DMS153 treated with DMSO at 0.1 percent for 48 hours (cell line): Measurements from ENCODE around the gene MCF2L.

Source experiments
- DNase-seq: peaks from one replicate; lab custom pipeline; 2025; ENCODE audit not compliant: unreplicated experiment; lab: John Stamatoyannopoulos, UW

The MCF2L gene

DNA sequence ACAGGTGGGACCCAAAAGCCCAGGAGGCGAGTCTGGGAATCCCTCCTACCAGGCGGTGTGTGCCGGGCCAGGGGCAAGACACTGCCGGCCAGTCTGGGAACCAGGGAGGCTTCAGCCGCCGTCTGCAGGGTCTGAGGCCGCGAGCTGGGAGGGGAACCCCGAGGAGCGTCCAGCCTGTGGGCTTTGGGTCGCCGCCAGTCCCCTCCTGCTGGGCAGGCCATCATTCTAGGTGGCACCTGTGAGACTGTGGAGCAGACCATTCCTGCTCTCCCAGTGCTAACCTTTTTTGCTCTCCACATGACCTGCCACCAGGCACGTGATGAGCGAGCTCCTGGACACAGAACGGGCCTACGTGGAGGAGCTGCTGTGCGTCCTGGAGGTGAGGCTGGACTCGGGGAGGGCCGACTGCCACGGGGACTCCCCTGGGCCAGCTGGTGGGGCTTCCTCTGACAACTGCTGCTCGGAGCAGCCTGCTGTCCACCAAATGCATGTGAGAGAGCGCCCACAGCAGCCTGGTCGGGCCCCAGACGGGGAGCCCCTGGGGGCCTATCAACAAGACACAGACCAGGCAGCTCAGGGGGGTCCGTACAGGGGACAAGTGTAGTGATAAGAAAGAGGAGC is 112.0 kb downstream of the MCF2L start:
- no peak for DNase-seq

DNA sequence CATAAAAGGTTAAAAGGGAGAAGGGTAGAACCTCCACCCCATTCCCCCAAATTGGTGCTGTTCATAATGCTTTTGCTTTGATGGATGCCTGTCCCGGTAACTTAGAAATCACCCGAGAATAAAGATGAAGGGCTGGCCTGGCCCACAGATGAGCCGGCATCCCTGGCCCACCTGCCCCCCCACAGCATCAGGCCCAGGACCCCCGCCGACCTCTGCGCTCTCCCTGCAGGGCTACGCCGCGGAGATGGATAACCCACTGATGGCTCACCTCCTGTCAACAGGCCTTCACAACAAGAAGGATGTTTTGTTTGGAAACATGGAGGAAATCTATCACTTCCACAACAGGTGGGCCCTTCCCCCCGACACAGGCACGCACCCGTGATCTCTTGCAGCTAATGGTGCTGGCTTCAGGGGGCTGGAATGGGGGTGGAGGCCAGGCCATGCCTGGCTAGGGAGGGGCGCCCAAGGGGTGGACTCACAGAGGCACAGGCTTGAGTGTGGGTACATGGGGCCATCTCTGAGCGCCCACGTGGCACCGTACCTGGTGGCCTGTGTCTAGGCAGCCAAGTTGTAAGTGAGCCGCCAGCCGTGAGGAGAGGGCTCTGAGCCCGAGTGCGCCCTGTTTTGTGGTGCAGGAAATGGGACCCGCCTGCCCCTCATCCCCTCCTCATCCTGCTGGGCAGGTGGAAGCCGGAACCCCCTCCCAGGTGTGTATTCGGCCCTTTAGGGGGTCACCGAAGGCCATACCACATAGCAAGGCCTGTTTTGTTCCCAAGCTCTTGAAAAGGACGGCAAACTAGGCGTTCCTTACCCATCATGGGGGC is 113.4 kb downstream of the MCF2L start:
- no peak for DNase-seq

DNA sequence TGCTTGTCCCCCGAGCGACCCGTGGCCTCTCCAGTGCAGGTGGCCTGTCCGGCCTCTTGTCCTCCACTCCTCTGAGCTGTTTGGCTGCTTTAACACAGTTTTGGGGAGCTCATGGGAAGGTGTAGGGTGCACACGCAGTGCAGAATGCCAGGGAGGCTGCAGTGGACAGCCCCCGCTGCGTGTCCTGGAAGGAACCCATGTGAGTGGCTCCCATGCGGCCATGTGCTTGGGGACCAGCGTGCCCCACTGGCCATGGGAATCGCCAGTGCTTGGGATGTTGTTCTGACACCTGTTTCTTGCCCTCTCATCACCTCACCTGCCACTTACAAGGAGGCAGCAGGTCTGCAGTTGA is 114.0 kb downstream of the MCF2L start:
- DNase-seq = no peak

DNA sequence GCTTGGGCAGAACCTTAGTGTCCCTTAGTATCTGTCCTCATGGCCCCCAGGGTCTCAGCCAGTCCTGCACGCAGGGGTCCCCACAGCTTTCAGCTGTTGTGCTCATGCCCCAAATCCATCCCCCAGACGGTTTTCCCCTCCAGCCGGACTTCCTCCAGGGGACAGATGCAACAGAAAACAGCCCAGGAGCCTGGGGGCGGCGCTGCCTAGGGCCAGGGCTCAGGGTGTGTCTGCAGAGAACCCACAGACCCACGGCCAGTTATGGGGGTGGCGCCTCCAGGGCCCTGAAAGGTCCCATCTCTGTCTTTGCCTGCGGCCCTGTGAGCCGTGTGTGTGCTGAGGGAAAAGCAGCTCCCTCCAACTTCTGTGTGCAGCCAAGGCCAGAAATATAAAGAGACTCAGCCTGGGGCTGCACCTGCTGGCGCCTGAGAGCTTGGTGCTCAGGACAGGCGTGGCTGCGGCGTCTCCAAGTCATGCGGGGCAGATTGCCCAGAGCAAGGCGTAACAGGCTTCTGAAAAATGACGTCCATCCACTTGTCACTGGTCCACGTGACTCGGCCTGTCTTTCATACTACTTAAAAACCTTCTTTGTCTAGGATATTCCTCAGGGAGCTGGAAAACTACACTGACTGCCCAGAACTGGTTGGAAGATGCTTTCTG is 114.5 kb downstream of the MCF2L start:
- DNase-seq = no peak

DNA sequence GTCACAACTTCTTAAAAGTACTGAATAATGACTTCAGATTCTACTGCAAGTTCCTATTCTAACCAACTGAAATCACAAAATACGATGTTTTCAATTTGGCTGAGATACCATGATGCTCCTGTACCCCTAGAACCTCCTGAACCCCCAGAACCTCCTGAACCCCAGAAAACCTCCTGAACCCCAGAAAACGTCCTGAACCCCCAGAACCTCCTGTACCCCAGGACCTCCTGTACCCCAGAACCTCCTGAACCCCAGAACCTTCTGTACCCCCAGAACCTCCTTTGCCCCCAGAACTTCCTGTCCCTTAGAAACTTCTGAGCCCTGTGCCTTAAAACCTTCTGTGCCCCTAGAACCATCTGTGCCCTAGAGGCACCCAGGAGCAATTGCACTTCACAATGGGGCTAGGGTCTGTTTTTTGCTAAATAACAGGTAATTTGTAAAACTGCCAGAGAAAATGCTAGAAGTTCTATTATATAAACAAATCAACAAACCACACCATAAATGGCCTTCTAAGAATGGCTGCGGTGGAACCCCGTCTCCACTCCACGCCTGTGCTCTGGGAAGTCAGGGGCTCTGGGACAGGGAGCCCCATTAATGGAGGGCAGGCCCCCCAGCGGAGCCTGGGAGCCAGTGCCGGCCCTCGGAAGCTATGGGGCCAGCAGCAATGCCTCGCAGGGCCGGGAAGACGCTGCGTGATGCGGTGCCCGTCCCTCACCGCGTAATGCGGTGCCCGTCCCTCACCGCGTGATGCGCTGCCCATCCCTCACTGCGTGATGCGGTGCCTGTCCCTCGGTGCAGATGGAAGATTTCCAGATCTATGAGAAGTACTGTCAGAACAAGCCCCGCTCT is 115.3 kb downstream of the MCF2L start:
- DNase-seq = no peak

DNA sequence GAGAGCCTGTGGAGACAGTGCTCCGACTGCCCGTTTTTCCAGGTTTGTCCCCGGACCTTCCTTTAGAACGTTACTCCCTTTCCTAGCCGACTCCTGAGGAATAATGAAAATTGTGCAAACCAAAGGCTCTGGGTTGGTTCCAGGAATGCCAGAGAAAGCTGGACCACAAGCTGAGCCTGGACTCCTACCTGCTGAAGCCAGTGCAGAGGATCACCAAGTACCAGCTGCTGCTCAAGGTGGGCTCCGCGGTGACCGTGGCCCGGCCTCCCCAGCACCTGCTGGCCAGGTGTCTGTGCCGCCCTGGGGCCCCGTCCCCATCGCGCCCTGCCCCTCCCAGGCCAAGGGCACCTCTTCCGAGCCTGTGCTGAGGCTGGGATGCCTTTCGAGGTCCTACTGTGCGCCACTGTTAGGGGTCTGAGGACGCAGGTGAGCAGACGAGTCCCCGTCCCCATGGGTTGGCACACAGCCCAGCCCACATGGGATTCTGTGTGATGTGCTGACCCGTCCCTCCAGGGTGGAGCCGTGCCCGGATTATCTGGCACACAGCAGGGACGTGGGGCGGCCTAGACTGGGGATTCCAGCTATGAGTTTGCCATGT is 116.0 kb downstream of the MCF2L start:
- DNase-seq = no peak

DNA sequence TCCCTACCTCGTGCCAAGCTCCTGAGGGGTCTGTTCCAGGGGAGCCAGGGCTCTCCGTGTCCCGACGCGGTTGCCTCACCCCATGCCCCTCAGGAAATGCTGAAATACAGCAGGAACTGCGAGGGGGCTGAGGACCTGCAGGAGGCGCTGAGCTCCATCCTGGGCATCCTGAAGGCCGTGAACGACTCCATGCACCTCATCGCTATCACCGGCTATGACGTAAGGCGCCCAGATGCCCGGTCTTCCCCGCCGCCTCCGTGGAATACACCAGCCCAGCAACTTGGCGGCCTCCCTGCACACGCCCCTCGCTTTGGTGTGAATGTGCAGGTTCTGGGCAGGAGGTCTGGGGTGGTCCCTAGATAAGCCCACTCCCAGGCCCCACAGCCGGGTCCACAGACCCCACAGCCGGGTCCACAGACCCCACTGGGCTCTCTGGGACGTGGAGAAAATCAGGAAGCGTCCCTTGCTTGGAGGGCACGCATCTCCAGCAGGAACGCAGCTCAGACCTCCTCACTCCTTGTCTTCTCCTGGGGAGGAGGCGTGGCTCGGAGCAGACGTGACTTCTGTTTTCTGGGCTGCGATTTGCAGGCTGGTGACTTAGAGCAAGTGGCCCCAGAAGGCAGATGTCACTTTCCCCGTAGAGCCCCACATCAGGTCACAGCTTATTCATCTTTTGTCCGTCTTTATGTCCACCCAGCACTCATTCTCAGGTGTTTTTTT is 117.2 kb downstream of the MCF2L start:
- no peak for DNase-seq

DNA sequence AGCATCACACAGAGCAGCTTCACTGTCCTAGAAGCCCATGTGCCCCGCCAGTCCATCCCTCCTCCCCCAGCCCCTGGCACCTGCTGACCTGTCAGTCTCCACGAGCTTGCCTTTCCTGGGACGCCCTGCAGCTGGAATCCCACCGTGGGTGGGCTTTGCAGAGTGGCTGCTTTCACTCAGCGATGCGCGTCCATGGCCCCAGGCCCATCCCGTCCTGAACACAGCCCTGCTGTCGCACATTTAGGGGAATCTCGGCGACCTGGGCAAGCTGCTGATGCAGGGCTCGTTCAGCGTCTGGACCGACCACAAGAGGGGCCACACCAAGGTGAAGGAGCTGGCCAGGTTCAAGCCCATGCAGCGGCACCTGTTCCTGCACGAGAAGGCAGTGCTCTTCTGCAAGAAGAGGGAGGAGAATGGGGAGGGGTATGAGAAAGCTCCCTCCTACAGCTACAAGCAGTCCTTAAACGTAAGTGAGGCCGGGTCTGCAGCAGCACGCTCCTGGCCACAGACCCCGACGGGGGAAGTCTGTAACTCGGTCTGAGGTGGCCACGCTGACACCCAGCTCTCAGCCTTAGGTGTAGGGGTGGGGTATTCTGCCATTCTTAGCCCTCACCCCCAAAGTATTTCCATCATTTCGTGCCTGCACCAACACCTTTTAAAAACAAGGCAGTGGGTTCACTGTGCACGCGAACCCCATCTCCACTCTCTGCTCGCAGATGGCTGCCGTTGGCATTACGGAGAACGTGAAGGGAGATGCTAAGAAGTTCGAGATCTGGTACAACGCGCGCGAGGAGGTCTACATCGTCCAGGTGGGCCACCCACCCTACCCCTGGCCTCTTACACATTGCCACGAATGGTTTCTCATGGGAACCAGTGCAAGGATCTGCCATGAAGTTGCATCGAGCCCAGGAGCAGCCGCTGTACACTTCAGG is 118.2 kb downstream of the MCF2L start:
- DNase-seq = no peak

DNA sequence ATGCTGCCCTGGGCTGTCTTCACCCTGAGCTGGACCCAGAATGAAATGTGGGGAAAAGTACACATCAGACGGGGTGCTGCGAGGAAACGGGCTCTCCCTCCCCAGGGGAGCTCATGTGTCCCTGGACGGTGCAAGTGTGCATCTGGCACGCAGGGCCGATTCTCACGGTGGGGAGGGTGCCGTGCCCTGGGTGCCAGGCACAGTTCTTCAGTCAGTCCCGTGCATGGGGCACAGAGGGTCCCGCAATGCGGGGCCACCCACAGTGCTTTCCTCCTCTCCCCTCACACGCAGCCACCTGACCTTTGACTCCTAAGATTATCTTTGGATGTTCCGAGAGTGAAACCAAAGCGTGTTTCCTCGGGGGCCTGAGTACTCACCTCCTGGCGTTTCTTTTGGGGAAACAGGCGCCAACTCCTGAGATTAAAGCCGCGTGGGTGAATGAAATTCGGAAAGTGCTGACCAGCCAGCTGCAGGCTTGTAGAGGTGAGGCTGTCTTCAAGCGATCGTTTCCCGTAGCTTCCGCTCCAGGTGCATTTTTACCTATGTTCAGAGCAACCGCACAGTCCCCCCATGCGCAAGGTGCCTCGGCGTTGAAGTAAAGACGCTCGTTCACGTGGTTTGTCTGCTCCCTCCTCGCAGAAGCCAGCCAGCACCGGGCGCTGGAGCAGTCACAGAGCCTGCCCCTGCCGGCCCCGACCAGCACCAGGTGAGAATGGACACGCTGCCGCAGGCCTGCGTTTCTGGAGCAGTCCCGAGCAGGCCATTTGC is 119.1 kb downstream of the MCF2L start:
- no peak for DNase-seq

DNA sequence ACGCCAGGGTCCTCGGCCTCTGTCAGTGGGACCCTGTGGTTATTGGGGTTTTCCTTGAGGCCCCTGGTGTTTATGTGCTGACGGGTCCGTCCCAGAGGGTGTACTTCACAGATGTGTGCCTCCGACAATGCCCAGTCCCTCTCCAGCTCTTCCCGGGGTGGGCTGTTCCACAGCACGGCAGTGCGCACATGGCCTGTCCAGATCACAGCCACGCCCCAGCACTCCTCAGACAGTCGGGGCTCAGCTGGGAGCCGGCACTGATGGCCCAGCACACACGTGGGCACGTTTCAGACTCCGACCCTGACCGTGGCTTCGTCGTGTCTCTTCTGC is 119.6 kb downstream of the MCF2L start:
- no peak for DNase-seq

DNA sequence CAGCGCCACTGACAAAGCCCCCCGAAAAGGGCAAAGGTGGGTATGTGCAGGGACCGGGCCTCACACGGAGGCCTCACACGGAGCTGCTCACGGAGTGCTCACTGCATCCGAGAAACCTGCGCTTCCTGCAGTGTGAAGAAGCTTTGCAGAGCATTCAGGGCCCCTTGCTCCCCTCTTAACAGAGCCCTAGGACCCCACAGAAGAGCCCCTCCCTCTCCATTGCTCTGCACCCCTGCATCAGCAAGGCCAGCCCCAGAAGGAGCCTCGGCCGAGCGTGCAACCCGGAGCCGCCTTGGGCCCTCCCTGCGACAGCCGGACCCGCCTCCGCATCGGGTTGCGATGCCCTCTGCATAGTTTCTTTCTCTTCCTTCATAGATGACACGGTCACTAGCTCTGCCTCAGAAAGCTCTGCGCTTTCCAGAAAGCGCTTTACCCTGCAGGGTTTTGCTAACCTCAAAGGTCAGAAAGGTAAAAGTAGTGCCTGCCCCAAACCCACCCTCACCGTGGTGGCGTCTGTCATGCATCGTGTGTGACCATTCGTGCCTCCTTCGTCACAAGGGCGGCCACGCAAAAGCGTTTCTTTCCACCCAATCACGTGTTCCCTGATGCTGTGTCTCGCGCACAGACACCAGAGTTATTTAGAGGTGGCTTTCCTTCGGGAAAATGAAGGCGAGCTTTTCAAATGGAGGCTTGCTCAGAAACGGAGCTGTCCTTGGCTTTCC is 120.8 kb downstream of the MCF2L start:
- DNase-seq = no peak

DNA sequence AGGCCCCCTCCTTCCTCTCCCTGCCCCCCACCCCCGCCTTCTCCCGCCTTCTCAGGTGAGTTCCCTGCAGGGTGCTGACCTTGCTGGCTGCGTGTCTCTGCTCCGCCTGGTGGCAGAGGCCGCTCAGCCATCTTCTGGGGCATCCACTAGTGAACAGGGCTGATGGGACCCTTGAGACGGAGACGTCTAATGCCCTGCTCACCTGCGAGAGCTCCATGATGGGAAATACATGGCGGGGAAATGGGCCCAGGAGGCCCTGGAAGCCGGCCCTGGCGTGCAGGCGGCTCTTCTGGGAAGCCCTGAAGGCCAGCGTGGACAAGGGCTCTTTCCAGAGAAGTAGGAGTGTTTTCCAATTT is 121.4 kb downstream of the MCF2L start:
- DNase-seq = no peak

DNA sequence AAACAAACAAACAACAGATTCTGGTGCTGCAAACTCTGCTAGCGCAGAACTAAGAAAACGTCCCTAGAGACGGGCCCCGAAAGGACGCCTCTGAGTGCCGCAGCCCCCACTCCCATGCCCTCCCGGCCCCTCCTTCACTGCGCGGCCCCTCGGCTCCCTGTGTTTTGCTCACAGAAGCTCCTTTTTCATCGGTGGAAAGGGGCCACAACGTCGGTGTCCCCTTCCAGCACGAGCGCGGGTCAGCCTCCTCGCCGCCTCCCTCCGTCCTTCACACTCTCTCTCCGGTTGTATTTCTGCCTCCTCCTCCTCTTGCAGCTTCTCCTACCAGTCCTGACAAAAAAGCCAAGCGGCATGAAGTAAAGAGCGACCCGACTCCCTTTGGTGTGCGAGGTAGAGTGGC is 121.8 kb downstream of the MCF2L start:
- no peak for DNase-seq

DNA sequence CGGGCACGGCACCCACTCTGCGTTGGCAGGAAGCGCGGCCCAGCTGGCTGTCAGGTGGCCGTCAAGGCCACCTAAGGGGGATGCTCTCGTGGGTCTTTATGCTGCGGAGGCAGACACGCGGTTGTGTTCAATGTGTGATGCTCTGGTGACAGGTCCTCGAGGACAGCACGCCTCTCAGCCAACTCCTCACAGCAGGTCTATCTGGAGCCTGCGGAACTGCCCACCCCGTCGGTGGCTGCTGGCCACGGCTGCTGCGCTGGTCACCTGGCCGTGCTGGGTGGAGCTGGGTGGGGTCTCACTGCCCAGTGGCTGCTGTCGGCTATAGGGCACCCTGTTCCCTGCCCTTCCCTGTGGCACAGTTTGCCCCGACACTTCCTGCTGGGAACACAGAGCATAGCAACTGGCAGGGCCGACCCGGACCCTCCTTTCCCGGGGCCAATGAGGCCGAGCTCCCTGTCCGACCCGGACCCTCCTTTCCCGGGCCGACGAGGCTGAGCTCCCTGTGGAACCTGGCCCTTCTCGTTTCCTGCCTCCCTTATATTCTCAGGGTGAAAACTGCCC is 122.3 kb downstream of the MCF2L start:
- DNase-seq = no peak

DNA sequence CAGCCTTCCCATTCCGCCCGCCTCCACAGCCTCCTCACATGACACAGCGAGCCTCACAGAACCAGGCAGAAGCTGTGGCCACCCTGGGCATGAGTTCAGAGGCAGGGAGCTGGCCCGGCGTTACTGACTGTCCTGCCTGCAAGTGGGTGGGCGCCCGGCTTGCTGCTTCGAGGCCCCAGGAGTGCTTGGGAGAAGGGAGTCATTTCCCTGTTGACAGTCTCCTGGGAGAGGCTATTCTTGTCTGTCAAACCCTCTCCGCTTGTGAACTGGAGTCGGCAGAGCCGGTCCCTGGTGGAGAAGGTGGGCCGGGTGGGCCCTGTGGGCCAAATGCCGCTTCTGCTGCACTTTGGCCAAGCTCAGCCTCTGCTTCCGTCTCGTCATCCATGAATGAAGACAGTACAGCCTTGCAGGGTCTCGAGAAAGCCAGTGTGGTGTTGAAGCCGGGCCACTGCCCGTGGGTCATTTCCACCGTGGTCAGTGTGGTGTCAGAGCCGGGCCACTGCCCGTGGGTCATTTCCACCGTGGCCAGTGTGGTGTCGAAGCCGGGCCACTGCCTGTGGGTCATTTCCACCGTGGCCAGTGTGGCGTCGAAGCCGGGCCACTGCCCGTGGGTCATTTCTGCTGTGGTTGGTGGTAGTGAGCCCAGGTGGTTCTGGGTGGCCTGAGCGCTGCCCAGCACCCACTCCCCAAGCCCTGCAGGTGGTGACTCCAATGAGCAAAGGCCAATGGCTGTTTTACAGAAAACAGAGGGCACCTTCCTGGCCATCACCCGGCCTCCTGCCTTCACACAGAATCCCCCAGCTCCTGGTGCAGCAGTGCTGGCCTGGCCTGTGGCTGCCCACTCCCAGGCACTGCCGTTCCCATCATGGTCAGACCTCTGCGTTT is 123.1 kb downstream of the MCF2L start:
- DNase-seq = no peak

DNA sequence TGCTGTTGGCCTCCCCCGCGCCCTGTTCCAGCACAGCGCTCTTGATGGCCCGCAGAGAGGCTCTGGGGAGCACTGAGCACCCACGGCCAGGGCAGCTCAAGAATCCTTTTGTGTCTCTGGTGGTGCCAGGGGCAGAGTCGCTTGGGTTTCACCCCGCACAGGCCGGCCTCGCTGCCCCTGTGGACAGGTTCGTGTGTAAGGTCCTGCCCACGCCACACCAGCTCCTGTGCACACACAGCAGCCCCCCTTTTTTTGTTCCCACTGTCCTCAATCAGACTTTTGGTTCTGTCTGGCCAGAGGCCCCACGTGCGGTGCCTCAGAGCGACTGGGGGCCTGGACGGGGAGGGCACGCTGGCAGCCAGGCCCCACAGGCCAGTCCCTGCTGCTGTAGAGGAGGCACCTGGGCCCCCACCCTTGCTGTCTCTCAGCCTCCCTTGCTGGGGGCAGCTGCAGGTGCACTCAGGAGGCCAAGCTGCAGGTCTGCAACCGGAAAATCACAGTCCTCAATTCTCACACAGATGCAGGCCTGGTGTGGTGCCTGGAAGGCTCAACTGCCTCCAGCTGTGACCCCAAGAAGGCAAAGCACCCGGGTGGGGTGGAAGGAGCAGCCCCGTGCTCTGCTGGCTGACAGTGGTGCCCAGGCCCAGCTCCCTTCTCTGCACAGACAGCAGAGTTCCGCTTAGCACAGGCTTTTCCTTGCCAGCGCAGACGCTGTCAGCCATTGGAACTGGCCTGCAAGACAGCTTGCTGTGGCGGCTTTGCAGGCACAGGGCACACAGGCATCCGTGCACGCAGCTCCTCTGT is 124.0 kb downstream of the MCF2L start:
- no peak for DNase-seq
